IMR-90 (cell line): ENCODE results near the gene EXOC6.

Experiments used
- CEBPB ChIP-seq: IDR thresholded peaks from 2 replicates; pipeline ENCODE4 v1.6.1; 2012; ENCODE audit warnings: low read depth, low read length, improper control_type of control experiment
- MAZ ChIP-seq: IDR thresholded peaks from 2 replicates; pipeline ENCODE4 v1.6.1; 2012; ENCODE audit warnings: low read depth, mild to moderate bottlenecking, low read length, improper control_type of control experiment, moderate library complexity, borderline replicate concordance
- MXI1 ChIP-seq: IDR thresholded peaks from 2 replicates; pipeline ENCODE4 v1.6.1; 2012; ENCODE audit warnings: low read depth, mild to moderate bottlenecking, low read length, moderate library complexity, borderline replicate concordance
- NFE2L2 ChIP-seq: fragments of 150-350 bp; IDR thresholded peaks from 2 replicates; pipeline ENCODE4 v1.6.1; 2016; ENCODE audit warnings: low read depth, mild to moderate bottlenecking, low read length
- POLR2A ChIP-seq: IDR thresholded peaks from 2 replicates; pipeline ENCODE4 v1.6.1; 2012; ENCODE audit warnings: mild to moderate bottlenecking, low read depth, low read length
- RCOR1 ChIP-seq: IDR thresholded peaks from 2 replicates; pipeline ENCODE4 v1.6.1; 2012; ENCODE audit warnings: mild to moderate bottlenecking, low read length, improper control_type of control experiment; ENCODE audit not compliant: insufficient replicate concordance
- SMC3 ChIP-seq: fragments of 150-350 bp; IDR thresholded peaks from 2 replicates; pipeline ENCODE4 v1.6.1; 2016; ENCODE audit warnings: low read depth, mild to moderate bottlenecking, antibody characterized with exemption, low read length, moderate library complexity
- TF ChIP-seq, protein P1 (sequence below): conservative IDR thresholded peaks from 2 replicates; pipeline ENCODE4 v1.5.1; 2012; ENCODE audit warnings: mild to moderate bottlenecking, low read depth, low read length, improper control_type of control experiment
- TF ChIP-seq, protein P2 (sequence below): fragments of 150-350 bp; IDR thresholded peaks from 2 replicates; pipeline ENCODE4 v1.6.1; 2016; ENCODE audit warnings: low read depth, mild to moderate bottlenecking, low read length, moderate library complexity, borderline replicate concordance

DNA sequence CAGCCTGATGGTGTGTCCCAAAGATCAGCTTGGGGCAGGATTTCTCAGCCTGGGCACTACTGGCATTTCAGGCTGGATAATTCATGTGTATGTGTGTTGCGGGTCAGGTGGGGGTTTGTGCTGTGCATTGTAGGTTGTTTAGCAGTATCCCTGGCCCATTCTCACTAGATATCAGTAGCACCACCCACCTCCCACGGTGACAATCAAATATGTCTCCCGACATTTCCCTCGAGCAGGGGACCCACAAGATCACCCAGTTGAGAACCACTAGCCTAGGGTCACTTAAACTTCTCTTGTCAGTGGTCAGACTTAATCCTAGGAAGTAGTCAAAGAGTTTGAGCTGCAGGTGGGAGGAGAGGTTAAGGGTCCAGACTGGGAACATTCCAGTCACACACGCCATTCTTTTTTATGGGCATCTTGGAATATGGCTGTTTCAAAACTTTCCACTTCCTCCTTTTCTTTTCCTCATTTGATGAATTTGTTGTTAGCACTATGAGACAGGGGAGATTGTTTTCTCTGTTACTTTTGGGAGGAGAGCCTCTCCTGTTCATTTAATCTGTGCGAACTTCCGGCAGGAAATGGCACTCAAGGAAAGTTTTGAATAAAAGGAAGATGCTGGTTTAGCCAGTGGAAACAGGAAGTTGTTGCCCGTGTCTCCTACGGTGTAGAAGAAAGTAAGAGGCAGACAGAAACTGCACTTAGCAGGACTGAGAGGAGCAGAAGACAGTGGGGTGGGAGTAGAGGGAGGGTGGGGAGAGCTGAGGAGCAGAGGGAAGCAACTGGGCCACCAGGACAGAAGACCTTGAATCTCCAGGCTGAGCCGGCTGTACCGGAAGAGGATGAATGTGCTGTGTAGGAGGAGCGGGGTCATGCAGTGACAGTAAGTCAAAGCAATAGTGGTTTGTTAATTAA, 17.6 kb upstream of the EXOC6 start:
- TF ChIP-seq, protein P1, sequence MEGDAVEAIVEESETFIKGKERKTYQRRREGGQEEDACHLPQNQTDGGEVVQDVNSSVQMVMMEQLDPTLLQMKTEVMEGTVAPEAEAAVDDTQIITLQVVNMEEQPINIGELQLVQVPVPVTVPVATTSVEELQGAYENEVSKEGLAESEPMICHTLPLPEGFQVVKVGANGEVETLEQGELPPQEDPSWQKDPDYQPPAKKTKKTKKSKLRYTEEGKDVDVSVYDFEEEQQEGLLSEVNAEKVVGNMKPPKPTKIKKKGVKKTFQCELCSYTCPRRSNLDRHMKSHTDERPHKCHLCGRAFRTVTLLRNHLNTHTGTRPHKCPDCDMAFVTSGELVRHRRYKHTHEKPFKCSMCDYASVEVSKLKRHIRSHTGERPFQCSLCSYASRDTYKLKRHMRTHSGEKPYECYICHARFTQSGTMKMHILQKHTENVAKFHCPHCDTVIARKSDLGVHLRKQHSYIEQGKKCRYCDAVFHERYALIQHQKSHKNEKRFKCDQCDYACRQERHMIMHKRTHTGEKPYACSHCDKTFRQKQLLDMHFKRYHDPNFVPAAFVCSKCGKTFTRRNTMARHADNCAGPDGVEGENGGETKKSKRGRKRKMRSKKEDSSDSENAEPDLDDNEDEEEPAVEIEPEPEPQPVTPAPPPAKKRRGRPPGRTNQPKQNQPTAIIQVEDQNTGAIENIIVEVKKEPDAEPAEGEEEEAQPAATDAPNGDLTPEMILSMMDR = no peak
- TF ChIP-seq MAZ (no peak), POLR2A (no peak), RCOR1 (no peak), SMC3 (no peak), MXI1 (no peak), NFE2L2 (no peak), CEBPB (no peak)
- TF ChIP-seq, protein P2, sequence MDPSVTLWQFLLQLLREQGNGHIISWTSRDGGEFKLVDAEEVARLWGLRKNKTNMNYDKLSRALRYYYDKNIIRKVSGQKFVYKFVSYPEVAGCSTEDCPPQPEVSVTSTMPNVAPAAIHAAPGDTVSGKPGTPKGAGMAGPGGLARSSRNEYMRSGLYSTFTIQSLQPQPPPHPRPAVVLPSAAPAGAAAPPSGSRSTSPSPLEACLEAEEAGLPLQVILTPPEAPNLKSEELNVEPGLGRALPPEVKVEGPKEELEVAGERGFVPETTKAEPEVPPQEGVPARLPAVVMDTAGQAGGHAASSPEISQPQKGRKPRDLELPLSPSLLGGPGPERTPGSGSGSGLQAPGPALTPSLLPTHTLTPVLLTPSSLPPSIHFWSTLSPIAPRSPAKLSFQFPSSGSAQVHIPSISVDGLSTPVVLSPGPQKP = no peak
